Measurements from ENCODE around the gene LRP1B. TPM values are rescaled to one million over a fixed set of nuclear protein-coding genes. Genes with fewer than 3 reads are reported as not detected.

Gene LRP1B
- polyA plus RNA-seq, 2 of the 4 experiments (the other 2 are of a cell fraction): 0.03 TPM; not detected in 1

DNA sequence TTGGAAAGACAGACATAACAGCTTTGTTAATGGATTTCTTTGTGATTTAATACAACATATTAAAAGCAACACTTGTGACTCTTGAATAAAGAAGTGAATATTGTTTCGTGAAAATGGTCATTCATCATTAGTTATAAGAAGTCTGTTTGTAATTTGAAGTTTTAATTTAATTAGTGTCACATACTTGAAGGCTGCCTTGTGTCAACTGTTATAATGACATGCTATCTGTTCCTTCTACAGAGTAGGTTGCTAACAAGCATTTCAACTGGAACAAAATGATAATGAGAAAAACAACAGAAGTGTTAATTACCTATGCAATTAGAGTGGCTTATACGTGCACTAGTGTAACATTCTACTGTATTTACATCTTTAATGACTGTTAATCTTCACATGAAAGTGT, 624.7 kb downstream of the LRP1B start:
- POLR2A ChIA-PET: no interaction called here
- TF ChIP-seq SREBF2 (IDR thresholded peaks at IDR 0.05) (no peak), NFE2L2 (conservative IDR thresholded peaks at IDR 0.05; ENCODE audit: low read length) (no peak), HDAC2 (IDR thresholded peaks at IDR 0.05) (no peak), PHF8 (IDR thresholded peaks at IDR 0.05; ENCODE audit: borderline replicate concordance, low read depth) (no peak), FOSB (CRISPR knock-in tag; IDR thresholded peaks at IDR 0.05) (no peak), JUN (IDR thresholded peaks at IDR 0.05) (no peak), SMC3 (IDR thresholded peaks at IDR 0.05) (no peak), CBX2 (IDR thresholded peaks at IDR 0.05; ENCODE audit: borderline replicate concordance, low read depth) (no peak), POLR2A (IDR thresholded peaks at IDR 0.05; ENCODE audit: low read length) (no peak), MAZ (IDR thresholded peaks at IDR 0.05; ENCODE audit: borderline replicate concordance, low read depth, low read length) (no peak), HOXA7 (CRISPR knock-in tag; IDR thresholded peaks at IDR 0.05) (no peak), ELK1 (IDR thresholded peaks at IDR 0.05; ENCODE audit: low read depth, low read length) (no peak), ZFP36 (IDR thresholded peaks at IDR 0.05; ENCODE audit: borderline replicate concordance, partially characterized antibody) (no peak), REST (IDR thresholded peaks at IDR 0.05) (no peak)
- FAIRE-seq (no peak), ATAC-seq (no peak), DNase-seq (ENCODE audit: low read depth in 1 of 2, low spot score in 1 of 2) (no peak)
- H3K9me3 ChIP-seq: no peaks in the 10 kb centered on the region
- H3K27ac ChIP-seq: no peak overlapping the region
- CTCF ChIA-PET: no interaction called here
- H3K4me1 ChIP-seq: peaks cover 15% of the 10 kb centered on the region; the same call in 2 of the 3 replicates
- no peak overlapping the region for H3K4me2 ChIP-seq
- 22% methylated on average over 2 of the region's 2 CpGs for WGBS (ENCODE audit: missing lambda C conversion rate)
- H3K4me3 ChIP-seq: no peak overlapping the region

DNA sequence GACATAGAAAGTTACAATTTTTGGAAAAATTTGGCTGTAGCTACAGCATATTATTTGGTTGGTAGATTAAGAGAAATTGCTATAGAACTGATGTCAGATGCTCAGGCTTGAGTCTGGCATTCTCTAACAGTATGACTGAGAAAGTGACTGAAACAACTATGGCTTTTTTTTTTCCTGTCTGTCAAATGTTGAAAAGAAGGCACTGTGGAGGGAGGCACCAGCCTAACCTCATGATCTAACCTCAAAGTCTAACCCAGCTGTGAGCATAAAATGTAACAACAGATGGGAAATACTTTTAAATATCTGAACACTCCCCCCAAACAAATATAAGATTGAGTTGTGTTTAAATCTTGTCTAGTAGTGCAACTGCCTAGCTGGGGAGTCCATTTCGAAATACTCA, 629.1 kb downstream of the LRP1B start:
- CTCF ChIA-PET: no interaction called here
- H3K4me3 ChIP-seq: no peak overlapping the region
- WGBS (ENCODE audit: missing lambda C conversion rate): 30% methylated on average over 1 of the region's 1 CpG
- TF ChIP-seq HEYL (CRISPR knock-in tag; IDR thresholded peaks at IDR 0.05): no peak
- TF ChIP-seq, protein P1, sequence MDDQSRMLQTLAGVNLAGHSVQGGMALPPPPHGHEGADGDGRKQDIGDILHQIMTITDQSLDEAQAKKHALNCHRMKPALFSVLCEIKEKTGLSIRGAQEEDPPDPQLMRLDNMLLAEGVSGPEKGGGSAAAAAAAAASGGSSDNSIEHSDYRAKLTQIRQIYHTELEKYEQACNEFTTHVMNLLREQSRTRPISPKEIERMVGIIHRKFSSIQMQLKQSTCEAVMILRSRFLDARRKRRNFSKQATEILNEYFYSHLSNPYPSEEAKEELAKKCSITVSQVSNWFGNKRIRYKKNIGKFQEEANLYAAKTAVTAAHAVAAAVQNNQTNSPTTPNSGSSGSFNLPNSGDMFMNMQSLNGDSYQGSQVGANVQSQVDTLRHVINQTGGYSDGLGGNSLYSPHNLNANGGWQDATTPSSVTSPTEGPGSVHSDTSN (IDR thresholded peaks at IDR 0.05): no peak
- no peak for TF ChIP-seq POLR2A (IDR thresholded peaks at IDR 0.05; ENCODE audit: low read length)
- no peak for TF ChIP-seq FOSB (CRISPR knock-in tag; IDR thresholded peaks at IDR 0.05)
- TF ChIP-seq ATOH8 (CRISPR knock-in tag; IDR thresholded peaks at IDR 0.05; ENCODE audit: low read depth): no peak
- TF ChIP-seq SREBF2 (IDR thresholded peaks at IDR 0.05): no peak
- TF ChIP-seq NR3C1 (IDR thresholded peaks at IDR 0.05): no peak
- no peak for FAIRE-seq
- no peak overlapping the region for H3K4me2 ChIP-seq
- no peak for ATAC-seq
- POLR2A ChIA-PET: no interaction called here
- H3K9me3 ChIP-seq: no peaks in the 10 kb centered on the region
- no peak overlapping the region for H3K27ac ChIP-seq
- no peak for DNase-seq (ENCODE audit: low read depth in 1 of 2, low spot score in 1 of 2)
- H3K4me1 ChIP-seq: peaks cover 6% of the 10 kb centered on the region; the same call in 1 of the 3 replicates

DNA sequence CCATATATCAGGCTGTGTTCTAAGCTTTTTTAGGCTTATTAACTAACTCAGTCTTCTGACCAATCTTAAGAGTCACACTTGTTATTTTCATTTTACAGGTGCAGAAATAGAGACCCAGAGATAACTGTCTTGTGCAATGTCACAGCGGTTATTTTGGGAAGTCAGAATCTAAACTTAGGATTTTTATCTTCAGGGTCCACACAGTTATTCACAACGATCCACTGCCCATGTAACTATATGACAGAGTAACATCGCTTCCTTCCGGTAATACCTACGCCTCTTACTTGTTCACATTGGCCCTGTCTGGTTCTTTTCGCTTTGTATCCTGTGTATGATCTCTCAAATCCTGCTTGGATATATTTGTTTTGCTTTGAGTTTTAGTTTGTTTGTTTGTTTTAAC, 631.7 kb downstream of the LRP1B start:
- 79% methylated on average over 6 of the region's 6 CpGs for WGBS (ENCODE audit: missing lambda C conversion rate)
- Histone ChIP-seq H3K9me3 (no peaks in the 10 kb centered on the region), H3K27ac (no peak overlapping the region), H3K4me3 (no peak overlapping the region), H3K4me1 (peaks cover 6% of the 10 kb centered on the region; the same call in 1 of the 3 replicates), H3K4me2 (no peak overlapping the region)
- ATAC-seq: no peak
- DNase-seq (ENCODE audit: low read depth in 1 of 2, low spot score in 1 of 2): no peak
- no peak for FAIRE-seq
- CTCF ChIA-PET: no interaction called here
- POLR2A ChIA-PET: no interaction called here
- TF ChIP-seq RARB (CRISPR knock-in tag; IDR thresholded peaks at IDR 0.05) (no peak), MAX (IDR thresholded peaks at IDR 0.05) (no peak), POLR2AphosphoS2 (conservative IDR thresholded peaks at IDR 0.05; ENCODE audit: low read length) (no peak), RFX5 (IDR thresholded peaks at IDR 0.05) (no peak), CHD2 (IDR thresholded peaks at IDR 0.05; ENCODE audit: low read length, partially characterized antibody) (no peak), MAFK (IDR thresholded peaks at IDR 0.05; ENCODE audit: partially characterized antibody) (no peak), HOXB13 (CRISPR knock-in tag; IDR thresholded peaks at IDR 0.05; ENCODE audit: low read depth) (no peak), CBX2 (IDR thresholded peaks at IDR 0.05; ENCODE audit: borderline replicate concordance, low read depth) (no peak)

Data from A549 (cell line).